OCI-LY7 (cell line): ENCODE data around the gene TRANK1. TPM values are rescaled to one million over a fixed set of nuclear protein-coding genes. Genes with fewer than 3 reads are reported as not detected.
A peak's percentile ranks its signal among the peaks of the same experiment; 100 is the strongest.

Experiments
- BruUV-seq: library from RNA; stranded (reverse); fragments of 400-500 nt; replicated peaks from 2 replicates; lab custom pipeline; 2021; lab: Mats Ljungman, UMichigan
- CTCF ChIA-PET: fragments of 300-600 bp; sonication (Branson Sonifier 250); formaldehyde crosslinking; loops from one replicate; lab custom pipeline; 2022; ENCODE audit warnings: antibody characterized with exemption; ENCODE audit not compliant: unreplicated experiment; lab: Charles Lee
- POLR2A ChIA-PET: fragments of 300-600 bp; sonication (Branson Sonifier 250); formaldehyde crosslinking; loops from one replicate; lab custom pipeline; 2022; ENCODE audit warnings: antibody characterized with exemption; lab: Charles Lee
- DNase-seq: peaks from one replicate; pipeline ENCODE4 v3.0.0-alpha.2; 2015; ENCODE audit warnings: low spot score
- H2AFZ ChIP-seq: fragments of 200-600 bp; sonication (generic), shearing (Covaris generic); 2 replicates; pipeline ENCODE4 v1.6.1; 2014; ENCODE audit warnings: mild to moderate bottlenecking, antibody characterized with exemption, low read length, moderate library complexity
- H3K27ac ChIP-seq: fragments of 200-600 bp; sonication (generic); 2 replicates; pipeline ENCODE4 v1.5.1; 2014; ENCODE audit warnings: mixed run types, low read depth, mild to moderate bottlenecking, moderate library complexity, low read length, inconsistent platforms; ENCODE audit not compliant: poor library complexity, severe bottlenecking
- H3K36me3 ChIP-seq: fragments of 200-600 bp; sonication (generic); 2 replicates; pipeline ENCODE4 v1.6.1; 2014; ENCODE audit warnings: mild to moderate bottlenecking, antibody characterized with exemption, low read length, moderate library complexity, mixed read lengths; ENCODE audit not compliant: insufficient read depth
- H3K4me1 ChIP-seq: fragments of 200-600 bp; sonication (generic); 2 replicates; pipeline ENCODE4 v1.5.1; 2014; ENCODE audit warnings: mild to moderate bottlenecking, low read length; ENCODE audit not compliant: insufficient read depth, poor library complexity, severe bottlenecking
- H3K4me2 ChIP-seq: fragments of 200-600 bp; sonication (generic); 2 replicates; pipeline ENCODE4 v1.6.1; 2014; ENCODE audit warnings: mild to moderate bottlenecking, low read length
- H3K4me3 ChIP-seq: fragments of 200-600 bp; sonication (generic); 2 replicates; pipeline ENCODE4 v1.5.1; 2014; ENCODE audit warnings: mild to moderate bottlenecking, low read depth, low read length; ENCODE audit not compliant: poor library complexity, severe bottlenecking
- H3K79me2 ChIP-seq: fragments of 200-600 bp; sonication (generic); 2 replicates; pipeline ENCODE4 v1.6.1; 2016; ENCODE audit warnings: low read depth, mild to moderate bottlenecking, low read length, moderate library complexity, mixed read lengths; ENCODE audit not compliant: insufficient read depth
- H3K9me2 ChIP-seq: fragments of 200-600 bp; sonication (generic); 2 replicates; pipeline ENCODE4 v1.6.1; 2016; ENCODE audit warnings: mild to moderate bottlenecking, low read length, mixed read lengths; ENCODE audit not compliant: insufficient read depth
- H3K9me3 ChIP-seq: fragments of 200-600 bp; sonication (generic); 2 replicates; pipeline ENCODE4 v1.6.1; 2014; ENCODE audit warnings: mild to moderate bottlenecking, mixed run types, low read length, mixed read lengths
- H4K20me1 ChIP-seq: fragments of 200-600 bp; sonication (generic); 2 replicates; pipeline ENCODE4 v1.6.1; 2014; ENCODE audit warnings: mild to moderate bottlenecking, antibody characterized with exemption, low read length, moderate library complexity, mixed read lengths; ENCODE audit not compliant: insufficient read depth
- CTCF ChIP-seq: fragments of 200-600 bp; sonication (generic); conservative IDR thresholded peaks from 2 replicates; pipeline ENCODE4 v1.5.1; 2014; ENCODE audit warnings: mild to moderate bottlenecking, antibody characterized with exemption, low read length, moderate library complexity, mixed read lengths
- EZH2phosphoT487 ChIP-seq: fragments of 200-600 bp; sonication (generic); IDR thresholded peaks from 2 replicates; pipeline ENCODE4 v1.6.1; 2018; ENCODE audit warnings: low read depth, borderline replicate concordance, mild to moderate bottlenecking, mixed run types, antibody characterized with exemption, low read length, moderate library complexity, mixed read lengths
- intact Hi-C: fragments of 100-400 bp; cut with micrococcal nuclease; formaldehyde crosslinking; loops from one replicate; pipeline ENCODE4 v1.10.0; 2022; ENCODE audit not compliant: unreplicated experiment
- total RNA-seq, 2 experiments: library from RNA; depleted of rRNA in 1 of 2; stranded (reverse); fragments of >200 nt in 1 of 2; shearing (Covaris generic) in 1 of 2; gene quantifications; 2 replicates each; pipeline ENCODE4 v1.2.3, GENCODE V29; 2014 to 2022

The TRANK1 gene
- total RNA-seq, 2 experiments from 2014 or later = 34.9 to 57.1 TPM

DNA sequence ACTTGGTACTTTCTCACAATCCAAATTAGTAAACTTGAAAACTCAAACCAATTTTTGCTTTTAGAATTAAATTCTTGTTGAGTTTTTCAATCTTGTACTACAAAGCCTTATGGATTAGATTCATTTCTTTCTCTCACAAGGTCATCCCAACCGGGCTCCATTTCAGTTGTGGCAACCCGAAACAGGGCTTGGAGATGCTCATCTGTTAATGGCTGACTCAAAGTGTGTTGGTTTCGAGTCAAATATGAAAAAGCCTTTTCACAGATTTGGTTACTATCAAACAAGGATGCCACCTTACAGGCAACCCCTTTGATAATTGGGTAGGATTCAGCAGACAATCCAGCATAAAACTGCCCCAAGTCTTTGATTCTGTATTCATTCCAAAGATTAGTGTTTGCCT, 46.3 kb upstream of the TRANK1 start:
- no peaks in the 10 kb centered on the region for H3K9me2 ChIP-seq
- H3K4me3 ChIP-seq = peak overlapping the region; percentile 78
- peaks cover 36% of the 10 kb centered on the region for H3K4me1 ChIP-seq
- no peaks in the 10 kb centered on the region for H3K9me3 ChIP-seq
- ChIA-PET CTCF (no interaction called here), POLR2A (interaction anchor here (0.7 to 4.2 kb wide), 5 partner anchors 13 to 160 kb away, joined by 3 to 21 read pairs (median 6); no protein-coding TSS in a partner anchor)
- H2AFZ ChIP-seq = no peak overlapping the region
- peaks cover 78% of the 10 kb centered on the region for H3K79me2 ChIP-seq
- H3K27ac ChIP-seq = peak overlapping the region; percentile 76
- peak overlapping the region; percentile 88 for H3K4me2 ChIP-seq
- peak; percentile 26 for DNase-seq
- peaks cover 70% of the 10 kb centered on the region for H3K36me3 ChIP-seq
- H4K20me1 ChIP-seq = peaks cover 41% of the 10 kb centered on the region
- no peak for TF ChIP-seq CTCF
- TF ChIP-seq EZH2phosphoT487 = no peak
- no TSS peak for BruUV-seq
- intact Hi-C loops = no loop called here

DNA sequence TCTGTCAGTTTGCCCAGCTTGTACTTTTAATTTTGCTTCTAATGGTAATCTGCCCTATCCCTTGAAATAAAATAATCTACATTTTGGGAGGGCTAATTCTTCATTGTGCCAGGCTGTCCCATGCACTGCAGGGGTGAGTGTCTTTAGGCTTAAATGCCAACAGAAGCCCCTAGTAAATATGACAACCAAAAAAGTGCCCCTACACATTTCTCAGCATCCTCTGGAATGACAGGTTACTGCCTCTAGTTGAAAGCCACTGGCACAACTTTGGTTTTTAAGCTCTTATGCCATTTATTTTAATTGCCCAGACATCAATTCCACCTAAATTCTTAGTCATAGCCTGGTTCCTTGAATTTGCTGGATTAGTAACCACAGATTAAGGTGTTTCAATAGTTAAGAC, 44.7 kb upstream of the TRANK1 start:
- no TSS peak for BruUV-seq
- CTCF ChIA-PET = interaction anchor here (1.1 kb wide), 1 partner anchor 31 kb away, joined by 3 read pairs; no protein-coding TSS in a partner anchor
- no peak overlapping the region for H3K27ac ChIP-seq

More for the DNA sequence above, 44.7 kb upstream of the TRANK1 start:
- Histone ChIP-seq H3K4me1 (peaks cover 35% of the 10 kb centered on the region), H3K9me3 (no peaks in the 10 kb centered on the region), H3K36me3 (peaks cover 73% of the 10 kb centered on the region), H3K79me2 (peaks cover 64% of the 10 kb centered on the region), H3K4me3 (peak overlapping the region; percentile 78), H2AFZ (no peak overlapping the region), H3K9me2 (no peaks in the 10 kb centered on the region), H3K4me2 (peak overlapping the region; percentile 88), H4K20me1 (peaks cover 41% of the 10 kb centered on the region)
- POLR2A ChIA-PET = interaction anchor here (0.7 to 3.0 kb wide), 12 partner anchors 9 to 1507 kb away, joined by 3 to 11 read pairs (median 6); no protein-coding TSS in a partner anchor
- no peak for DNase-seq
- no peak for TF ChIP-seq CTCF
- intact Hi-C loops = no loop called here
